CD1c-positive myeloid dendritic cell (primary cell): ENCODE measurements around the gene LY9.

Experiments
- DNase-seq: peaks from one replicate; pipeline ENCODE4 v3.0.0-alpha.2; 2016; ENCODE audit errors: extremely low spot score

Gene LY9

GRCh38 chr1:160836981-160837557 lies 41.1 kb downstream of the LY9 start:
- DNase-seq: no peak

GRCh38 chr1:160837558-160838205 lies 41.7 kb downstream of the LY9 start:
- peak; percentile 61 for DNase-seq

- DNase-seq: no peak
Measured at GRCh38 chr1:160838888-160839287, 42.9 kb downstream of the LY9 start.

GRCh38 chr1:160839746-160840145 lies 43.8 kb downstream of the LY9 start:
- no peak for DNase-seq

GRCh38 chr1:160841079-160841478 lies 45.1 kb downstream of the LY9 start:
- no peak for DNase-seq

- no peak for DNase-seq
Measured at GRCh38 chr1:160844447-160845232, 48.7 kb downstream of the LY9 start.

- no peak for DNase-seq
Measured at GRCh38 chr1:160846281-160846680, 50.3 kb downstream of the LY9 start.

- no peak for DNase-seq
Measured at GRCh38 chr1:160850541-160850940, 54.6 kb downstream of the LY9 start.

GRCh38 chr1:160850993-160851392 lies 55.0 kb downstream of the LY9 start:
- DNase-seq: no peak

GRCh38 chr1:160853014-160853413 lies 57.0 kb downstream of the LY9 start:
- DNase-seq: no peak

GRCh38 chr1:160853754-160854153 lies 57.8 kb downstream of the LY9 start:
- DNase-seq: no peak

GRCh38 chr1:160855181-160855981 lies 59.4 kb downstream of the LY9 start:
- no peak for DNase-seq

GRCh38 chr1:160858097-160858496 lies 62.1 kb downstream of the LY9 start:
- no peak for DNase-seq

GRCh38 chr1:160858507-160858906 lies 62.5 kb downstream of the LY9 start:
- DNase-seq: no peak

- peak; percentile 71 for DNase-seq
Measured at GRCh38 chr1:160859166-160859565, 63.2 kb downstream of the LY9 start.

- no peak for DNase-seq
Measured at GRCh38 chr1:160860840-160861505, 65.0 kb downstream of the LY9 start.

- peak; percentile 87 for DNase-seq
Measured at GRCh38 chr1:160862203-160863060, 66.5 kb downstream of the LY9 start, which contains the start of gene CD244. TSS of gene CD244 (minus strand) at chr1:160862887. CDS start at chr1:160862677, 210 bp downstream.

- DNase-seq: peak; percentile 34
Measured at GRCh38 chr1:160863061-160863773, 67.2 kb downstream of the LY9 start.

GRCh38 chr1:160863774-160864131 lies 67.8 kb downstream of the LY9 start:
- peak; percentile 41 for DNase-seq

GRCh38 chr1:160864173-160864572 lies 68.2 kb downstream of the LY9 start:
- DNase-seq: no peak
